GM23248 (cell line): ENCODE data around the gene PCDHGC4. TPM values are rescaled to one million over a fixed set of nuclear protein-coding genes. Genes with fewer than 3 reads are reported as not detected.

ENCODE experiments used
- DNase-seq: peaks from one replicate; pipeline ENCODE4 v3.0.0-alpha.2; 2015
- H2AFZ ChIP-seq: fragments of 200-600 bp; sonication (generic); 2 replicates; pipeline ENCODE4 v1.6.1; 2016; ENCODE audit warnings: antibody characterized with exemption
- H3F3A ChIP-seq: fragments of 200-600 bp; sonication (generic); 2 replicates; pipeline ENCODE4 v1.6.1; 2016; ENCODE audit warnings: mild to moderate bottlenecking, antibody characterized with exemption, mixed run types; ENCODE audit not compliant: insufficient read depth
- H3K27ac ChIP-seq: fragments of 200-600 bp; sonication (generic); 2 replicates; pipeline ENCODE4 v1.5.1; 2016; ENCODE audit warnings: mild to moderate bottlenecking
- H3K27me3 ChIP-seq: fragments of 200-600 bp; sonication (generic); replicated peaks from 2 replicates; pipeline ENCODE4 v1.6.1; 2016; ENCODE audit warnings: mild to moderate bottlenecking; ENCODE audit not compliant: insufficient read depth
- H3K36me3 ChIP-seq: fragments of 200-600 bp; sonication (generic); 2 replicates; pipeline ENCODE4 v1.6.1; 2016; ENCODE audit warnings: low read depth, mild to moderate bottlenecking
- H3K4me1 ChIP-seq: fragments of 200-600 bp; sonication (generic); 2 replicates; pipeline ENCODE4 v1.6.1; 2016; ENCODE audit warnings: mild to moderate bottlenecking; ENCODE audit not compliant: insufficient read depth
- H3K4me2 ChIP-seq: fragments of 200-600 bp; sonication (generic); one replicate; pipeline ENCODE4 v1.6.1; 2016; ENCODE audit warnings: mild to moderate bottlenecking; ENCODE audit not compliant: unreplicated experiment
- H3K4me3 ChIP-seq: fragments of 200-600 bp; sonication (generic); 2 replicates; pipeline ENCODE4 v1.5.1; 2016; ENCODE audit warnings: mild to moderate bottlenecking
- H3K79me2 ChIP-seq: fragments of 200-600 bp; sonication (generic); 2 replicates; pipeline ENCODE4 v1.6.1; 2016; ENCODE audit warnings: mild to moderate bottlenecking; ENCODE audit not compliant: insufficient read depth
- H3K9ac ChIP-seq: fragments of 200-600 bp; sonication (generic); 2 replicates; pipeline ENCODE4 v1.6.1; 2016; ENCODE audit warnings: mild to moderate bottlenecking
- H3K9me2 ChIP-seq: fragments of 200-600 bp; sonication (generic); 2 replicates; pipeline ENCODE4 v1.6.1; 2016; ENCODE audit warnings: mixed run types, mild to moderate bottlenecking, moderate library complexity; ENCODE audit not compliant: insufficient read depth
- H3K9me3 ChIP-seq: fragments of 200-600 bp; sonication (generic); one replicate; pipeline ENCODE4 v1.6.1; 2017; ENCODE audit warnings: low read depth
- H4K20me1 ChIP-seq: fragments of 200-600 bp; sonication (generic); 2 replicates; pipeline ENCODE4 v1.6.0; 2016; ENCODE audit not compliant: insufficient read depth
- EZH2 ChIP-seq: fragments of 200-600 bp; sonication (generic); IDR thresholded peaks from 2 replicates; pipeline ENCODE4 v1.6.1; 2018; ENCODE audit warnings: antibody characterized with exemption, mild to moderate bottlenecking; ENCODE audit not compliant: insufficient read depth, poor library complexity, severe bottlenecking
- EZH2phosphoT487 ChIP-seq: fragments of 200-600 bp; sonication (generic); IDR thresholded peaks from 2 replicates; pipeline ENCODE4 v1.6.1; 2018; ENCODE audit warnings: antibody characterized with exemption, moderate library complexity, mild to moderate bottlenecking, low read depth; ENCODE audit not compliant: insufficient read depth
- WGBS, 2 experiments: methylation state at CpG; one replicate each; pipeline ENCODE4 v1.1.6; 2015 to 2017; ENCODE audit warnings: low lambda C conversion rate in 2 of 2, low coverage in 1 of 2; ENCODE audit errors: missing lambda C conversion rate in 2 of 2; 5-methylcytosine and 5-hydroxymethylcytosine counted together
- in situ Hi-C: fragments of 300-500 bp; cut with MboI; formaldehyde crosslinking; loops from 2 replicates; pipeline ENCODE4 v1.15.0; 2020
- polyA plus RNA-seq: library from polyadenylated mRNA; unstranded; fragments of >200 nt; fragmentation: Nextera tagmentation; extraction: Ambion mirVana; gene quantifications from 2 replicates; pipeline ENCODE4 v1.2.1, GENCODE V29; 2016
- total RNA-seq: library from RNA; depleted of rRNA; stranded (reverse); fragments of >200 nt; shearing (Covaris generic); gene quantifications from 2 replicates; pipeline ENCODE4 v1.2.3, GENCODE V29; 2014

Gene PCDHGC4
- total and polyA plus RNA-seq, 2 experiments from 2014 or later = 0.16 to 0.54 TPM

DNA sequence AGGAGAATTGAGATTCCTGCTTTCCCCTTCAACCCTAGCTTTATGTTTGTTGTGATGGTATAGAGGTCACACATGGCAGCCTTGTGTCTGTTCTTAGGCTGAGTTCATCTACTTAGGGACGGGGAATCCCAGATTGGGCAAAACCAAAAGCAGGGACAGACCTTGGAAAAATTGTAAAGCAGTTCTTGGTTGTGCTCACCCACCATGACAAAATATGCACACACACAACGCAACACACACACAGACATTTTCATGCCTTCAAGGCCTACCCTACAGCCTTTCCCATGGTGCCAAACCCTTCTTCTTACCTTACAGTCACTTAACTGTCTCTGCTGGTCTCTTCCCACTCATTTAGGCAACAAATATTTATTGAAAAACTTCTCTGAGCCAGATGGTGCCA, 18.9 kb downstream of the PCDHGC4 start:
- H3K36me3 ChIP-seq = 0 out of 2 replicates have a peak, but pooled peaks cover 4% of the 10 kb centered on the region
- H3K4me2 ChIP-seq = no peak overlapping the region
- no peak overlapping the region for H3K4me3 ChIP-seq
- H3K4me1 ChIP-seq = peaks cover 21% of the 10 kb centered on the region
- no peak overlapping the region for H2AFZ ChIP-seq
- H3K79me2 ChIP-seq = peaks cover 28% of the 10 kb centered on the region
- H3K27me3 ChIP-seq = no peaks in the 10 kb centered on the region
- no peaks in the 10 kb centered on the region for H3K9me2 ChIP-seq
- 97 to 98% methylated on average over 2 of the region's 2 CpGs for WGBS, 2 experiments
- peaks cover 29% of the 10 kb centered on the region for H3F3A ChIP-seq
- TF ChIP-seq EZH2phosphoT487 = no peak
- TF ChIP-seq EZH2 = no peak
- no peak overlapping the region for H3K9ac ChIP-seq
- in situ Hi-C loops = no loop called here
- H3K27ac ChIP-seq = no peak overlapping the region
- H3K9me3 ChIP-seq = no peaks in the 10 kb centered on the region
- H4K20me1 ChIP-seq = no peaks in the 10 kb centered on the region
- no peak for DNase-seq

- in situ Hi-C loops = no loop called here
- H3K4me3 ChIP-seq = no peak overlapping the region
These were observed 19.4 kb downstream of the PCDHGC4 start for GRCh38 chr5:141504216-141504615.

GRCh38 chr5:141506381-141507155, 21.7 kb downstream of the PCDHGC4 start:
- no peak overlapping the region for H2AFZ ChIP-seq
- peaks cover 37% of the 10 kb centered on the region for H3F3A ChIP-seq
- no peak for TF ChIP-seq EZH2
- TF ChIP-seq EZH2phosphoT487 = no peak
- no peaks in the 10 kb centered on the region for H3K27me3 ChIP-seq
- H3K79me2 ChIP-seq = peaks cover 33% of the 10 kb centered on the region
- H3K4me3 ChIP-seq = no peak overlapping the region
- no peaks in the 10 kb centered on the region for H3K36me3 ChIP-seq
- H3K9me2 ChIP-seq = no peaks in the 10 kb centered on the region
- in situ Hi-C loops = no loop called here
- WGBS, 2 experiments = 56 to 65% methylated on average over 7 to 8 of the region's 8 CpGs
- peak overlapping the region; percentile 87 for H3K4me2 ChIP-seq
- peak overlapping the region; percentile 83 for H3K9ac ChIP-seq
- no peaks in the 10 kb centered on the region for H4K20me1 ChIP-seq
- H3K4me1 ChIP-seq = peaks cover 30% of the 10 kb centered on the region
- DNase-seq = no peak
- H3K27ac ChIP-seq = peak overlapping the region; percentile 97
- no peaks in the 10 kb centered on the region for H3K9me3 ChIP-seq

More at GRCh38 chr5:141504216-141504615, 19.4 kb downstream of the PCDHGC4 start:
- H3K4me1 ChIP-seq = peaks cover 22% of the 10 kb centered on the region
- H3K9me2 ChIP-seq = no peaks in the 10 kb centered on the region
- no peak overlapping the region for H3K9ac ChIP-seq
- no peak for DNase-seq
- H2AFZ ChIP-seq = no peak overlapping the region
- 85 to 88% methylated on average over 4 of the region's 4 CpGs for WGBS, 2 experiments
- TF ChIP-seq EZH2phosphoT487 (no peak), EZH2 (no peak)
- no peak overlapping the region for H3K4me2 ChIP-seq
- peaks cover 28% of the 10 kb centered on the region for H3K79me2 ChIP-seq
- no peak overlapping the region for H3K27ac ChIP-seq
- 0 out of 2 replicates have a peak, but pooled peaks cover 4% of the 10 kb centered on the region for H3K36me3 ChIP-seq
- H3K27me3 ChIP-seq = no peaks in the 10 kb centered on the region
- H3F3A ChIP-seq = peaks cover 29% of the 10 kb centered on the region
- no peaks in the 10 kb centered on the region for H3K9me3 ChIP-seq
- no peaks in the 10 kb centered on the region for H4K20me1 ChIP-seq

DNA sequence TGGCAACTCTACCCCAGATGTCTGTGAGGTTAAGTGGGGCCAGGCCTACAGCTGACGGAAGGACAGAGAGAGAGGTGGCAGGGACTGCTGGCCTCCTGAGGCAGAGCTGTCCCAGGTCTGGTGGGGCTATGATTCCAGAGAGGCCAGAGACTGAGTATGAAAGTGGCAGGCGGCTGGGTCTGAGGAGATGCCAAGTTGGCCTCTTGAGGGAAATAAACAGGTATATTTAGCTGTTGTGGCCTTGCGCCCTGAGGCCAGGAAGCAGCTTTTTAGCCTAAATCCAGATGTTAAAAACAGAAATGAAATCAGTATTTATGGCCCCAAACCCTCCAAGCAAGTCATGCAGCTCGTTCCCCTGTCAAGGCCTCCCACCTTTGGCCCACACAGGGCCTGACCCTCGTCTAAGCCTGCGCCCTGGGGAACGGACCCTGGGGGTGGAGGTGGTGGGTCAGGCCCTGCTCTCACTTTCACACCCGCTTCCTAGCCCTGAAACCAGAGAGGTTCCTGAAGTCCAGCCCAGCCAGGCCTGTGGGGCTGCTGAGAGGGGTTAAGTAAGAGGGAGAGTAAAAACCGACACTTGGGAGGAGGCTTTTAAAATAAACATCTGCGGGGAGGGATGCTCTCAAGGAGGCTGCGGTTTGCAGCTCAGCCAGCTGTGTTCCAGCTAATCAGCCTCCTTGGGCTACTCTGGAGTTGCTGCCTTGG, 22.7 kb downstream of the PCDHGC4 start:
- Histone ChIP-seq H3K4me3 (peak overlapping the region; percentile 67), H3K4me1 (peaks cover 37% of the 10 kb centered on the region), H3F3A (peaks cover 37% of the 10 kb centered on the region), H3K27me3 (no peaks in the 10 kb centered on the region), H3K36me3 (0 out of 2 replicates have a peak, but pooled peaks cover 3% of the 10 kb centered on the region), H3K79me2 (peaks cover 27% of the 10 kb centered on the region), H3K9me2 (no peaks in the 10 kb centered on the region), H4K20me1 (no peaks in the 10 kb centered on the region), H3K4me2 (peak overlapping the region; percentile 87), H3K27ac (peak overlapping the region; percentile 97), H2AFZ (0 out of 2 replicates have a peak overlapping the region, but pooled peaks have one; percentile 10), H3K9ac (peak overlapping the region; percentile 83), H3K9me3 (no peaks in the 10 kb centered on the region)
- 11 to 15% methylated on average over 11 of the region's 11 CpGs for WGBS, 2 experiments
- TF ChIP-seq EZH2 (no peak), EZH2phosphoT487 (no peak)
- DNase-seq = peak; percentile 91
- in situ Hi-C loops = no loop called here
